Keratinocyte (primary cell): ENCODE results near the gene FRYL. TPM values are rescaled to one million over a fixed set of nuclear protein-coding genes. Genes with fewer than 3 reads are reported as not detected.

Source experiments
- DNase-seq: peaks from one replicate; pipeline ENCODE4 v3.0.0-alpha.2; 2011; ENCODE audit warnings: low read depth, missing footprints, low spot score
- FAIRE-seq: peaks from 2 replicates; lab custom pipeline; 2011; peaks lifted over from hg19 to GRCh38; lab: Jason Lieb, UNC
- H2AFZ ChIP-seq: 2 replicates; pipeline ENCODE4 v1.6.0; 2012; ENCODE audit warnings: low read length, control low read depth, inconsistent platforms; ENCODE audit not compliant: control insufficient read depth
- H3K27ac ChIP-seq: 2 replicates; pipeline ENCODE4 v1.5.1; 2011; ENCODE audit warnings: low read length; ENCODE audit not compliant: control insufficient read depth, insufficient read depth
- H3K27me3 ChIP-seq: 3 replicates; pipeline ENCODE4 v1.6.0; 2011; ENCODE audit warnings: low read length; ENCODE audit not compliant: control insufficient read depth, insufficient read depth; ENCODE audit errors: extremely low read depth
- H3K36me3 ChIP-seq, 2 experiments: 2 replicates in 1 of 2; 3 replicates in 1 of 2; pipeline ENCODE4 v1.5.1; 2011; ENCODE audit warnings: low read length in 2 of 2, mild to moderate bottlenecking in 1 of 2; ENCODE audit not compliant: control insufficient read depth in 2 of 2, insufficient read depth in 2 of 2; ENCODE audit errors: extremely low read depth in 1 of 2
- H3K4me1 ChIP-seq: 3 replicates; pipeline ENCODE4 v1.5.1; 2011; ENCODE audit warnings: low read length; ENCODE audit not compliant: control insufficient read depth, insufficient read depth; ENCODE audit errors: extremely low read depth
- H3K4me2 ChIP-seq: 3 replicates; pipeline ENCODE4 v1.6.0; 2011; ENCODE audit warnings: low read depth, low read length; ENCODE audit not compliant: control insufficient read depth, insufficient read depth; ENCODE audit errors: extremely low read depth
- H3K4me3 ChIP-seq, 3 experiments: fragments of 200-600 bp in 1 of 3; sonication (generic) in 1 of 3; 2 replicates in 2 of 3; 3 replicates in 1 of 3; pipeline ENCODE4 v1.5.1; 2011 to 2016; ENCODE audit warnings: low read length in 3 of 3, mild to moderate bottlenecking in 3 of 3, control low read depth in 2 of 3, inconsistent platforms in 1 of 3, low read depth in 1 of 3, mixed read lengths in 1 of 3, mixed run types in 1 of 3, moderate library complexity in 1 of 3; ENCODE audit not compliant: control insufficient read depth in 2 of 3, insufficient read depth in 2 of 3; ENCODE audit errors: extremely low read depth in 1 of 3
- H3K79me2 ChIP-seq: 2 replicates; pipeline ENCODE4 v1.6.0; 2012; ENCODE audit warnings: low read length; ENCODE audit not compliant: control insufficient read depth, insufficient read depth
- H3K9ac ChIP-seq: 3 replicates; pipeline ENCODE4 v1.6.0; 2011; ENCODE audit warnings: low read length; ENCODE audit not compliant: control insufficient read depth, insufficient read depth; ENCODE audit errors: extremely low read depth
- H3K9me1 ChIP-seq: 3 replicates; pipeline ENCODE4 v1.6.0; 2011; ENCODE audit warnings: low read length; ENCODE audit not compliant: control insufficient read depth, insufficient read depth; ENCODE audit errors: extremely low read depth
- H3K9me3 ChIP-seq: 2 replicates; pipeline ENCODE4 v1.5.1; 2012; ENCODE audit warnings: low read depth, low read length; ENCODE audit not compliant: control insufficient read depth
- H4K20me1 ChIP-seq: 3 replicates; pipeline ENCODE4 v1.6.0; 2011; ENCODE audit warnings: low read length; ENCODE audit not compliant: control insufficient read depth, insufficient read depth; ENCODE audit errors: extremely low read depth
- CTCF ChIP-seq, 3 experiments: IDR thresholded peaks in 1 of 3; conservative IDR thresholded peaks in 1 of 3; optimal IDR thresholded peaks in 1 of 3; 2 replicates in 2 of 3; 3 replicates in 1 of 3; pipeline versions ENCODE3 to v1.5.1; 2011; ENCODE audit warnings: low read length in 3 of 3, mild to moderate bottlenecking in 3 of 3, moderate library complexity in 2 of 3, control low read depth in 1 of 3, inconsistent platforms in 1 of 3; ENCODE audit not compliant: insufficient read depth in 2 of 3; ENCODE audit errors: extremely low read depth in 1 of 3
- EZH2 ChIP-seq: IDR thresholded peaks from one replicate; pipeline ENCODE4 v1.6.1; 2012; ENCODE audit warnings: inconsistent platforms, mild to moderate bottlenecking, low read length, moderate library complexity
- dilution Hi-C: fragments of 300-500 bp; cut with MboI; formaldehyde crosslinking; loops from one replicate; pipeline ENCODE4 v1.7.0; 2020; ENCODE audit warnings: low sequenced_read_pairs; ENCODE audit not compliant: extremely low pct_ligation_motif_present
- polyA plus RNA-seq, 5 experiments: library from polyadenylated mRNA; depleted of rRNA in 3 of 5; stranded (reverse) in 3 of 5; stranded (forward) in 1 of 5; unstranded in 1 of 5; fragments of >200 nt; gene quantifications; 1 replicate in 1 of 5; 2 replicates in 3 of 5; 3 replicates in 1 of 5; pipeline versions ENCODE4 v1.2.1 to v1.2.3, GENCODE V29; 2011 to 2012; ENCODE audit warnings: missing spikeins in 2 of 5, low read depth in 1 of 5, low replicate concordance in 1 of 5

The FRYL gene
- polyA plus RNA-seq, 1 donor (not counting 4 experiments of a cell fraction or from before 2014, with no cell fraction given): 40.4 TPM

GRCh38 chr4:48681856-48682255 is 98.2 kb downstream of the FRYL start:
- H3K4me2 ChIP-seq: no peak overlapping the region
- FAIRE-seq: peak; percentile 20

GRCh38 chr4:48680848-48681568 is 99.1 kb downstream of the FRYL start:
- dilution Hi-C loops: no loop called here
- Histone ChIP-seq H3K9ac (no peak overlapping the region), H3K27me3 (no peaks in the 10 kb centered on the region), H3K9me3 (no peaks in the 10 kb centered on the region), H3K79me2 (peaks cover 50% of the 10 kb centered on the region), H3K4me2 (no peak overlapping the region), H3K36me3 (no peaks in the 10 kb centered on the region), H3K27ac (no peak overlapping the region), H3K4me3 (no peak overlapping the region), H4K20me1 (no peaks in the 10 kb centered on the region), H3K4me1 (no peaks in the 10 kb centered on the region), H2AFZ (no peak overlapping the region), H3K9me1 (no peaks in the 10 kb centered on the region)
- DNase-seq (no peak), FAIRE-seq (no peak)
- no peak for TF ChIP-seq EZH2
- no peak for TF ChIP-seq CTCF (optimal IDR thresholded peaks at IDR 0.05 in 1 of 3, IDR thresholded peaks at IDR 0.05 in 1 of 3, conservative IDR thresholded peaks at IDR 0.05 in 1 of 3; ENCODE audit: extremely low read depth in 1 of 3, insufficient read depth in 2 of 3, low read length in 3 of 3)

More at GRCh38 chr4:48681856-48682255, 98.2 kb downstream of the FRYL start:
- no peaks in the 10 kb centered on the region for H4K20me1 ChIP-seq
- H3K9me1 ChIP-seq: no peaks in the 10 kb centered on the region
- H3K4me1 ChIP-seq: no peaks in the 10 kb centered on the region
- no peak overlapping the region for H3K27ac ChIP-seq
- no peak for DNase-seq
- TF ChIP-seq CTCF (optimal IDR thresholded peaks at IDR 0.05 in 1 of 3, IDR thresholded peaks at IDR 0.05 in 1 of 3, conservative IDR thresholded peaks at IDR 0.05 in 1 of 3; ENCODE audit: extremely low read depth in 1 of 3, insufficient read depth in 2 of 3, low read length in 3 of 3) (peak in 2 of 3 experiments; percentile 31 to 51), EZH2 (no peak)
- H3K9me3 ChIP-seq: no peaks in the 10 kb centered on the region
- H3K79me2 ChIP-seq: peaks cover 59% of the 10 kb centered on the region
- H3K36me3 ChIP-seq: no peaks in the 10 kb centered on the region
- no peak overlapping the region for H3K4me3 ChIP-seq
- no peak overlapping the region for H2AFZ ChIP-seq
- dilution Hi-C loops: no loop called here
- H3K9ac ChIP-seq: no peak overlapping the region
- no peaks in the 10 kb centered on the region for H3K27me3 ChIP-seq
